HEK293 (cell line): ENCODE results near the gene UBE2D1.

ENCODE experiments used
- CTCF ChIP-seq: fragments of 450-650 bp; formaldehyde crosslinking; IDR thresholded peaks from 2 replicates; pipeline ENCODE4 v1.5.1; 2016; ENCODE audit warnings: missing biosample characterization, missing genetic modification characterization
- HIC1 ChIP-seq: fragments of 450-650 bp; formaldehyde crosslinking; IDR thresholded peaks from 2 replicates; pipeline ENCODE4 v1.5.1; 2016; ENCODE audit warnings: missing biosample characterization, missing genetic modification characterization
- REST ChIP-seq: fragments of 450-650 bp; formaldehyde crosslinking; IDR thresholded peaks from 2 replicates; pipeline ENCODE4 v1.5.1; 2016; ENCODE audit warnings: missing biosample characterization, missing genetic modification characterization
- ZBTB49 ChIP-seq: fragments of 450-650 bp; formaldehyde crosslinking; IDR thresholded peaks from 2 replicates; pipeline ENCODE4 v1.5.1; 2016; ENCODE audit warnings: missing biosample characterization, missing genetic modification characterization, low read depth
- ZFP3 ChIP-seq: fragments of 450-650 bp; formaldehyde crosslinking; IDR thresholded peaks from 2 replicates; pipeline ENCODE4 v1.5.1; 2016; ENCODE audit warnings: low read depth, missing biosample characterization, missing genetic modification characterization

- TF ChIP-seq ZFP3 (tag by site-specific recombination) (no peak), CTCF (tag by site-specific recombination) (no peak), ZBTB49 (tag by site-specific recombination) (no peak), HIC1 (tag by site-specific recombination) (no peak), REST (tag by site-specific recombination) (no peak)
Observed at GRCh38 chr10:58299580-58299979, 35.2 kb upstream of the UBE2D1 start.
